Fibroblast of lung (primary cell): ENCODE results near the gene GOLPH3L. TPM values are rescaled to one million over a fixed set of nuclear protein-coding genes. Genes with fewer than 3 reads are reported as not detected.

Experiments
- DNase-seq, 2 donors: peaks; one replicate each; pipeline versions ENCODE4 v3.0.0 to v3.0.0-alpha.2; 2010; ENCODE audit warnings: low read depth in 2 of 2
- H2AFZ ChIP-seq: 2 replicates; pipeline ENCODE4 v1.5.1; 2012; ENCODE audit warnings: low read length, control low read depth, inconsistent platforms
- H3K27ac ChIP-seq: 2 replicates; pipeline ENCODE4 v1.5.1; 2011; ENCODE audit warnings: low read length, control low read depth; ENCODE audit not compliant: insufficient read depth
- H3K27me3 ChIP-seq: 2 replicates; pipeline ENCODE4 v1.5.1; 2011; ENCODE audit warnings: mild to moderate bottlenecking, low read length; ENCODE audit not compliant: control insufficient read depth, insufficient read depth
- H3K36me3 ChIP-seq: 2 replicates; pipeline ENCODE4 v1.5.1; 2011; ENCODE audit warnings: low read length; ENCODE audit not compliant: control insufficient read depth, insufficient read depth
- H3K4me1 ChIP-seq: 2 replicates; pipeline ENCODE4 v1.5.1; 2011; ENCODE audit warnings: low read length; ENCODE audit not compliant: control insufficient read depth, insufficient read depth; ENCODE audit errors: extremely low read depth
- H3K4me2 ChIP-seq: 2 replicates; pipeline ENCODE4 v1.5.1; 2011; ENCODE audit warnings: low read length, control low read depth; ENCODE audit not compliant: insufficient read depth; ENCODE audit errors: extremely low read depth
- H3K4me3 ChIP-seq, 4 experiments: fragments of 200-600 bp in 1 of 4; sonication (generic) in 1 of 4; replicated peaks in 1 of 4; 2 replicates each; pipeline ENCODE4 v1.5.1; 2011 to 2016; ENCODE audit warnings: low read length in 4 of 4, low read depth in 3 of 4, mild to moderate bottlenecking in 3 of 4, control low read depth in 2 of 4, inconsistent platforms in 1 of 4, mixed read lengths in 1 of 4; ENCODE audit not compliant: insufficient read depth in 1 of 4; ENCODE audit errors: control extremely low read depth in 1 of 4
- H3K79me2 ChIP-seq: 2 replicates; pipeline ENCODE4 v1.5.1; 2012; ENCODE audit warnings: mild to moderate bottlenecking, low read length, inconsistent platforms; ENCODE audit not compliant: control insufficient read depth, insufficient read depth
- H3K9ac ChIP-seq: 2 replicates; pipeline ENCODE4 v1.5.1; 2011; ENCODE audit warnings: mild to moderate bottlenecking, low read length, control low read depth; ENCODE audit not compliant: insufficient read depth
- H3K9me3 ChIP-seq: 2 replicates; pipeline ENCODE4 v1.5.1; 2012; ENCODE audit warnings: low read depth, low read length; ENCODE audit not compliant: control insufficient read depth, insufficient read depth
- H4K20me1 ChIP-seq: 2 replicates; pipeline ENCODE4 v1.5.1; 2011; ENCODE audit warnings: low read length; ENCODE audit not compliant: control insufficient read depth, insufficient read depth; ENCODE audit errors: extremely low read depth
- CTCF ChIP-seq, 2 donors: IDR thresholded peaks in 1 of 2; conservative IDR thresholded peaks in 1 of 2; 1 replicate in 1 of 2; 2 replicates in 1 of 2; pipeline ENCODE4 v1.5.1; 2011 to 2012; ENCODE audit warnings: low read length in 2 of 2, control low read depth in 1 of 2, inconsistent platforms in 1 of 2, low read depth in 1 of 2, mild to moderate bottlenecking in 1 of 2
- EZH2 ChIP-seq: IDR thresholded peaks from 2 replicates; pipeline ENCODE4 v1.5.1; 2012; ENCODE audit warnings: low read length, control low read depth, mild to moderate bottlenecking; ENCODE audit errors: missing control alignments
- polyA minus RNA-seq: library from RNA; depleted of rRNA, polyadenylated mRNA; stranded (reverse); fragments of >200 nt; gene quantifications from 2 replicates; pipeline ENCODE4 v1.2.3, GENCODE V29; 2011; ENCODE audit warnings: low replicate concordance
- polyA plus RNA-seq, 2 donors: library from polyadenylated mRNA; depleted of rRNA in 1 of 2; stranded (reverse) in 1 of 2; unstranded in 1 of 2; fragments of >200 nt; gene quantifications; 2 replicates each; pipeline ENCODE4 v1.2.1, GENCODE V29; 2011 to 2012; ENCODE audit warnings: missing spikeins in 1 of 2
- total RNA-seq: library from RNA; depleted of rRNA; stranded (reverse); fragments of >200 nt; gene quantifications from 2 replicates; pipeline ENCODE4 v1.2.1, GENCODE V29; 2014

Gene GOLPH3L
- total RNA-seq (10.3 and 11.1 TPM in 2 replicates), polyA plus RNA-seq (23.1 and 28.7 TPM in 2 replicates), polyA minus RNA-seq (7.2 and 8.1 TPM in 2 replicates)
- 16.9 and 23.2 TPM in 2 replicates for polyA plus RNA-seq (2012)

GRCh38 chr1:150696995-150697927, at the start of gene GOLPH3L:
TSS of gene GOLPH3L (minus strand) at chr1:150697154. CDS start at chr1:150694838, 2,316 bp downstream.
- Histone ChIP-seq H3K27me3 (no peaks in the 10 kb centered on the region), H3K9me3 (no peaks in the 10 kb centered on the region), H3K36me3 (no peaks in the 10 kb centered on the region), H3K9ac (peak within 1 kb of the TSS; percentile 29), H3K27ac (peak within 1 kb of the TSS; percentile 56), H3K4me1 (no peaks in the 10 kb centered on the region), H3K4me2 (peak within 1 kb of the TSS; percentile 93), H4K20me1 (no peaks in the 10 kb centered on the region), H3K4me3 (peak within 1 kb of the TSS; percentile 64 to 88 (median 80)), H3K79me2 (peaks cover 4% of the 10 kb centered on the region), H2AFZ (peak within 1 kb of the TSS; percentile 94)
- peak; percentile 98 to 99 for DNase-seq
- TF ChIP-seq CTCF (conservative IDR thresholded peaks at IDR 0.05 in 1 of 2, IDR thresholded peaks at IDR 0.05 in 1 of 2; ENCODE audit: low read depth in 1 of 2, low read length in 2 of 2) (peak; percentile 8 to 29), EZH2 (no peak)

- H2AFZ ChIP-seq = no peak overlapping the region
- H3K9me3 ChIP-seq = no peaks in the 10 kb centered on the region
- no peak overlapping the region for H3K4me2 ChIP-seq
- TF ChIP-seq EZH2 (no peak), CTCF (conservative IDR thresholded peaks at IDR 0.05 in 1 of 2, IDR thresholded peaks at IDR 0.05 in 1 of 2; ENCODE audit: low read depth in 1 of 2, low read length in 2 of 2) (no peak)
- H4K20me1 ChIP-seq = no peaks in the 10 kb centered on the region
- no peak overlapping the region for H3K9ac ChIP-seq
- no peak overlapping the region for H3K4me3 ChIP-seq
- DNase-seq = no peak
- H3K79me2 ChIP-seq = no peaks in the 10 kb centered on the region
- no peaks in the 10 kb centered on the region for H3K36me3 ChIP-seq
- no peaks in the 10 kb centered on the region for H3K4me1 ChIP-seq
- H3K27ac ChIP-seq = no peak overlapping the region
- H3K27me3 ChIP-seq = no peaks in the 10 kb centered on the region
Observed at GRCh38 chr1:150730130-150730721, 33.3 kb upstream of the GOLPH3L start.

GRCh38 chr1:150724336-150724735, 27.4 kb upstream of the GOLPH3L start:
- no peaks in the 10 kb centered on the region for H4K20me1 ChIP-seq
- TF ChIP-seq CTCF (conservative IDR thresholded peaks at IDR 0.05 in 1 of 2, IDR thresholded peaks at IDR 0.05 in 1 of 2; ENCODE audit: low read depth in 1 of 2, low read length in 2 of 2) (no peak), EZH2 (no peak)
- no peaks in the 10 kb centered on the region for H3K9me3 ChIP-seq
- no peak overlapping the region for H3K4me2 ChIP-seq
- no peak overlapping the region for H3K27ac ChIP-seq
- no peaks in the 10 kb centered on the region for H3K79me2 ChIP-seq
- no peak for DNase-seq
- H3K36me3 ChIP-seq = no peaks in the 10 kb centered on the region
- H3K4me1 ChIP-seq = no peaks in the 10 kb centered on the region
- H2AFZ ChIP-seq = no peak overlapping the region
- no peak overlapping the region for H3K9ac ChIP-seq
- no peaks in the 10 kb centered on the region for H3K27me3 ChIP-seq
- H3K4me3 ChIP-seq = no peak overlapping the region
